Osteoblast (primary cell): ENCODE data around the gene HRK. TPM values are rescaled to one million over a fixed set of nuclear protein-coding genes. Genes with fewer than 3 reads are reported as not detected.

Experiments used
- DNase-seq: peaks from one replicate; pipeline ENCODE4 v3.0.0; 2011; ENCODE audit warnings: low spot score, mixed read lengths; ENCODE audit not compliant: insufficient read length; ENCODE audit errors: missing footprints
- H2AFZ ChIP-seq: 2 replicates; pipeline ENCODE4 v1.6.0; 2011; ENCODE audit warnings: mild to moderate bottlenecking, low read length
- H3K27ac ChIP-seq: 2 replicates; pipeline ENCODE4 v1.5.1; 2011; ENCODE audit warnings: mild to moderate bottlenecking, low read depth, low read length, moderate library complexity
- H3K27me3 ChIP-seq: 2 replicates; pipeline ENCODE4 v1.6.0; 2012; ENCODE audit warnings: mild to moderate bottlenecking, control low read depth, inconsistent platforms, low read length, moderate library complexity; ENCODE audit not compliant: insufficient read depth
- H3K36me3 ChIP-seq: 2 replicates; pipeline ENCODE4 v1.5.1; 2011; ENCODE audit warnings: mild to moderate bottlenecking, low read length, control low read depth, moderate library complexity; ENCODE audit not compliant: insufficient read depth
- H3K4me1 ChIP-seq: 2 replicates; pipeline ENCODE4 v1.5.1; 2011; ENCODE audit warnings: mild to moderate bottlenecking, low read length, control low read depth, moderate library complexity; ENCODE audit not compliant: insufficient read depth
- H3K4me2 ChIP-seq: 2 replicates; pipeline ENCODE4 v1.6.0; 2011; ENCODE audit warnings: mild to moderate bottlenecking, low read length; ENCODE audit not compliant: insufficient read depth
- H3K4me3 ChIP-seq: fragments of 200-600 bp; sonication (generic); 3 replicates; pipeline ENCODE4 v1.5.1; 2012; ENCODE audit warnings: mild to moderate bottlenecking, low read length, inconsistent platforms; ENCODE audit not compliant: insufficient read depth
- H3K79me2 ChIP-seq: 2 replicates; pipeline ENCODE4 v1.6.0; 2012; ENCODE audit warnings: mild to moderate bottlenecking, low read length, control low read depth, inconsistent platforms; ENCODE audit not compliant: insufficient read depth
- H3K9me3 ChIP-seq: 2 replicates; pipeline ENCODE4 v1.5.1; 2011; ENCODE audit warnings: low read depth, low read length, control low read depth
- H4K20me1 ChIP-seq: 2 replicates; pipeline ENCODE4 v1.6.0; 2012; ENCODE audit warnings: mild to moderate bottlenecking, low read length, control low read depth; ENCODE audit not compliant: insufficient read depth
- CTCF ChIP-seq: IDR thresholded peaks from 2 replicates; pipeline ENCODE4 v1.5.1; 2011; ENCODE audit warnings: mild to moderate bottlenecking, low read depth, low read length, moderate library complexity; ENCODE audit errors: extremely low read depth
- total RNA-seq: library from RNA; depleted of rRNA; stranded (reverse); fragments of >200 nt; gene quantifications from 2 replicates; pipeline ENCODE4 v1.2.3, GENCODE V29; 2012

HRK gene
- total RNA-seq, 1 donor: under 0.01 TPM

DNA sequence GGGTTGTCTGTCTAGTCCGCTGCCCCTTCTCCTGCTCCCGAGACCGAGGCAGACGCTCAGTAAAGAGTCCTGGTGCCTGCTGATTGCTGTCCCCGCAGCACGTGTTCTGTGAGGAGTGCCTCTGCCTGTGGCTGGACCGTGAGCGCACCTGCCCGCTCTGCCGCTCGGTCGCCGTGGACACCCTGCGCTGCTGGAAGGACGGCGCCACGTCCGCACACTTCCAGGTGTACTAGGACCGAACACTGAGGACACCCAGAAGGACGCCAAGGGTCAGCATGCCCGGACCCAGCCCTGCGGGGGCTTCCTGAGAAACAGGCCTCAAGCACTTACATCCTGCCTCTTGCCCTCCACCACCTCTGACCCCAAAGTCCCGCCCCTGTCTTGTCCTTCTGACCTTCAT is 32.0 kb downstream of the HRK start:
- no peak overlapping the region for H3K27ac ChIP-seq
- no peak overlapping the region for H3K4me2 ChIP-seq
- no peak for TF ChIP-seq CTCF
- H3K4me1 ChIP-seq: no peaks in the 10 kb centered on the region
- no peaks in the 10 kb centered on the region for H3K9me3 ChIP-seq
- no peak for DNase-seq
- H3K79me2 ChIP-seq: no peaks in the 10 kb centered on the region
- H3K4me3 ChIP-seq: no peak overlapping the region
- no peak overlapping the region for H2AFZ ChIP-seq
- H4K20me1 ChIP-seq: no peaks in the 10 kb centered on the region
- H3K27me3 ChIP-seq: no peaks in the 10 kb centered on the region
- H3K36me3 ChIP-seq: no peaks in the 10 kb centered on the region

- Histone ChIP-seq H3K27ac (no peak overlapping the region), H3K36me3 (no peaks in the 10 kb centered on the region), H3K4me2 (no peak overlapping the region), H3K9me3 (no peaks in the 10 kb centered on the region), H2AFZ (no peak overlapping the region), H3K27me3 (no peaks in the 10 kb centered on the region), H4K20me1 (no peaks in the 10 kb centered on the region), H3K4me1 (no peaks in the 10 kb centered on the region), H3K4me3 (no peak overlapping the region), H3K79me2 (no peaks in the 10 kb centered on the region)
- no peak for DNase-seq
- no peak for TF ChIP-seq CTCF
Measured at GRCh38 chr12:116843085-116843484, 38.2 kb downstream of the HRK start.

DNA sequence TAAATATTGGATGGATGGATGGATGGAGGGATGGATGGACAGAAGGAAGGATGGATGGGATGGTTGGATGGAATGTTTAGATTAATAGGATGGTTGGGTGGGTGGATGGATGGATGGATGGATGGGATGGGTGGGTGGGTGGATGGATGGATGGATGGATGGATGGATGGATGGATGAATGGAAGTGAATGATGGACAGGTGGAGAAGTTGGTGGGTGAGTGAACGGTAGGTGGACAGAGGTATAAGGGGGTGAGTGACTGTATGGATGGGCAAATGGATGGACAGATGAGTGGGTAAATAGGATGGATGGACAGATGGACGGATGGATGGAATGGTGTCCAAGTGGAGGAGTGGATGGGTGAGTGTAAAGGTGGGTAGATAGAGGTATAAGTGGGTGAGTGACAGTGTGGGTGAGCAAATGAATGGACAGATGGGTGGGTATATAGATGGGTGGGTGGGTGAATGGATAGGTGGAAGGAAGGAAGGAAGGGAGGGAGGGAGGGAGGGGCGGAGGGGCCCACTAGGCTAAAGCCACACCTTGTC is 41.9 kb downstream of the HRK start:
- no peak for DNase-seq
- H3K4me2 ChIP-seq: no peak overlapping the region
- H3K9me3 ChIP-seq: no peaks in the 10 kb centered on the region
- H2AFZ ChIP-seq: no peak overlapping the region
- no peaks in the 10 kb centered on the region for H3K27me3 ChIP-seq
- no peaks in the 10 kb centered on the region for H4K20me1 ChIP-seq
- H3K36me3 ChIP-seq: no peaks in the 10 kb centered on the region
- no peaks in the 10 kb centered on the region for H3K79me2 ChIP-seq
- no peak for TF ChIP-seq CTCF
- no peak overlapping the region for H3K27ac ChIP-seq
- H3K4me3 ChIP-seq: no peak overlapping the region
- no peaks in the 10 kb centered on the region for H3K4me1 ChIP-seq

DNA sequence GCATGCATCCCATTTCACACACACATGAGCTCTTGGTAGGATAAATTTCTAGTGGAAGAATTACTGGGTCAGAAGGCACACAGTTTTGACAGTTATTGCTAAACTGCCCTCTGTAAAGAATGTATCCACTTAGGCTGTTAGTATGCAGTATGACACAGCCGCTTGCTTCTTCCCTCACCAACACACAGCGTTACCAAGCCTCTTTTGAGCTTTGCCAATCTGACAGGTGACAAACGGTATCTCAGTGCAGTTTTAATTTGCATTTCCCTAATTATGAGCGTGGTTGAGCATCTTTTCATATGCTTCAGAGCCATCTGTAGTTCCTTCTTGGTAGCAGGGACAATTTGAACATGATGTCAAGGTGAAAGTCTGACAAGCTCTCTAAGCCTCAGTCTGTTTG is 42.9 kb downstream of the HRK start:
- no peak for TF ChIP-seq CTCF
- H2AFZ ChIP-seq: no peak overlapping the region
- no peaks in the 10 kb centered on the region for H4K20me1 ChIP-seq
- no peaks in the 10 kb centered on the region for H3K27me3 ChIP-seq
- H3K79me2 ChIP-seq: no peaks in the 10 kb centered on the region
- H3K36me3 ChIP-seq: no peaks in the 10 kb centered on the region
- H3K4me3 ChIP-seq: no peak overlapping the region
- H3K27ac ChIP-seq: no peak overlapping the region
- no peak for DNase-seq
- no peak overlapping the region for H3K4me2 ChIP-seq
- H3K9me3 ChIP-seq: no peaks in the 10 kb centered on the region
- no peaks in the 10 kb centered on the region for H3K4me1 ChIP-seq
